Neural cell (in vitro differentiated cells): Measurements from ENCODE around the gene SURF1. TPM values are rescaled to one million over a fixed set of nuclear protein-coding genes. Genes with fewer than 3 reads are reported as not detected.

ENCODE experiments used
- H2AFZ ChIP-seq: fragments of 200-600, 300-800 bp; sonication (generic), shearing (Covaris generic); 2 replicates; pipeline ENCODE4 v1.6.0; 2014; ENCODE audit warnings: low read depth, mild to moderate bottlenecking, antibody characterized with exemption, low read length, moderate library complexity
- H3F3A ChIP-seq: fragments of 200-600 bp; shearing (Covaris generic); 2 replicates; pipeline ENCODE4 v1.6.1; 2016; ENCODE audit warnings: mild to moderate bottlenecking, moderate library complexity, mixed read lengths, antibody characterized with exemption, low read length; ENCODE audit not compliant: insufficient read depth, poor library complexity, severe bottlenecking
- H3K27ac ChIP-seq: fragments of 200-600, 300-800 bp; sonication (generic), shearing (Covaris generic); 2 replicates; pipeline ENCODE4 v1.5.1; 2014; ENCODE audit warnings: mild to moderate bottlenecking, low read length, moderate library complexity
- H3K27me3 ChIP-seq: fragments of 300-800, 200-600 bp; sonication (generic), shearing (Covaris generic); 2 replicates; pipeline ENCODE4 v1.6.0; 2014; ENCODE audit warnings: mild to moderate bottlenecking, low read depth, low read length, moderate library complexity; ENCODE audit not compliant: insufficient read depth
- H3K36me3 ChIP-seq: fragments of 300-800, 200-600 bp; sonication (generic), shearing (Covaris generic); 2 replicates; pipeline ENCODE4 v1.5.1; 2014; ENCODE audit warnings: mild to moderate bottlenecking, antibody characterized with exemption, low read length, moderate library complexity; ENCODE audit not compliant: insufficient read depth
- H3K4me2 ChIP-seq: fragments of 300-800, 200-600 bp; sonication (generic), shearing (Covaris generic); 2 replicates; pipeline ENCODE4 v1.6.0; 2014; ENCODE audit warnings: mild to moderate bottlenecking, low read length
- H3K4me3 ChIP-seq: fragments of 300-800, 200-600 bp; sonication (generic), shearing (Covaris generic); 2 replicates; pipeline ENCODE4 v1.5.1; 2014; ENCODE audit warnings: mild to moderate bottlenecking, low read length, moderate library complexity
- H3K79me2 ChIP-seq: fragments of 200-600 bp; shearing (Covaris generic); replicated peaks from 2 replicates; pipeline ENCODE4 v1.6.0; 2014; ENCODE audit warnings: mild to moderate bottlenecking, low read length, moderate library complexity; ENCODE audit not compliant: insufficient read depth
- H3K9ac ChIP-seq: fragments of 300-800, 200-600 bp; sonication (generic), shearing (Covaris generic); 2 replicates; pipeline ENCODE4 v1.6.1; 2016; ENCODE audit warnings: mild to moderate bottlenecking, low read length, mixed read lengths
- H3K9me2 ChIP-seq: fragments of 200-600 bp; shearing (Covaris generic); 2 replicates; pipeline ENCODE4 v1.6.1; 2016; ENCODE audit warnings: mild to moderate bottlenecking, low read length, mixed read lengths; ENCODE audit not compliant: insufficient read depth
- H3K9me3 ChIP-seq: fragments of 200-600, 300-800 bp; sonication (generic), shearing (Covaris generic); 2 replicates; pipeline ENCODE4 v1.6.1; 2016; ENCODE audit warnings: mild to moderate bottlenecking, mixed run types, low read length, moderate library complexity, mixed read lengths
- H4K20me1 ChIP-seq: fragments of 200-600 bp; shearing (Covaris generic); 2 replicates; pipeline ENCODE4 v1.6.1; 2016; ENCODE audit warnings: mild to moderate bottlenecking, mixed run types; ENCODE audit not compliant: insufficient read depth
- CTCF ChIP-seq: fragments of 450-650 bp; IDR thresholded peaks from 2 replicates; pipeline ENCODE4 v1.5.1; 2014; ENCODE audit warnings: antibody characterized with exemption, mild to moderate bottlenecking, moderate library complexity; ENCODE audit not compliant: poor library complexity, severe bottlenecking
- EP300 ChIP-seq: fragments of 450-650 bp; conservative IDR thresholded peaks from 2 replicates; pipeline ENCODE4 v1.6.1; 2014; ENCODE audit warnings: antibody characterized with exemption, mild to moderate bottlenecking, moderate library complexity; ENCODE audit not compliant: poor library complexity, severe bottlenecking
- EZH2 ChIP-seq: fragments of 200-600, 300-800 bp; shearing (Covaris generic), sonication (generic); IDR thresholded peaks from 2 replicates; pipeline ENCODE4 v1.6.1; 2014; ENCODE audit warnings: antibody characterized with exemption, low read length, borderline replicate concordance, mild to moderate bottlenecking; ENCODE audit not compliant: insufficient read depth, poor library complexity, severe bottlenecking
- MXI1 ChIP-seq: fragments of 450-650 bp; conservative IDR thresholded peaks from 2 replicates; pipeline ENCODE4 v1.6.1; 2014; ENCODE audit warnings: antibody characterized with exemption, mild to moderate bottlenecking; ENCODE audit not compliant: poor library complexity, severe bottlenecking
- POLR2AphosphoS5 ChIP-seq: IDR thresholded peaks from 2 replicates; pipeline ENCODE4 v1.6.1; 2012
- RAD21 ChIP-seq: fragments of 450-650 bp; conservative IDR thresholded peaks from 2 replicates; pipeline ENCODE4 v1.6.1; 2014; ENCODE audit warnings: antibody characterized with exemption, mild to moderate bottlenecking, moderate library complexity
- SMC3 ChIP-seq: fragments of 450-650 bp; conservative IDR thresholded peaks from 2 replicates; pipeline ENCODE4 v1.6.1; 2014; ENCODE audit warnings: antibody characterized with exemption, mild to moderate bottlenecking, moderate library complexity; ENCODE audit not compliant: poor library complexity
- TAF1 ChIP-seq: IDR thresholded peaks from 2 replicates; pipeline ENCODE4 v1.6.1; 2012; ENCODE audit warnings: low read depth
- polyA plus RNA-seq: library from polyadenylated mRNA; depleted of rRNA; stranded (reverse); fragments of >200 nt; gene quantifications from 2 replicates; pipeline ENCODE4 v1.2.3, GENCODE V29; 2014
- TF ChIP-seq, protein P1 (sequence below): IDR thresholded peaks from 2 replicates; pipeline ENCODE4 v1.6.1; 2012; ENCODE audit warnings: borderline replicate concordance

SURF1 gene
- polyA plus RNA-seq, 1 donor from 2014 or later = 32.3 TPM

- no peaks in the 10 kb centered on the region for H3F3A ChIP-seq
- no peak overlapping the region for H3K4me3 ChIP-seq
- peaks cover 30% of the 10 kb centered on the region for H3K79me2 ChIP-seq
- TF ChIP-seq POLR2AphosphoS5 (no peak), TAF1 (no peak), SMC3 (no peak), CTCF (no peak), MXI1 (no peak), EZH2 (no peak), RAD21 (no peak), EP300 (no peak)
- TF ChIP-seq, protein P1, sequence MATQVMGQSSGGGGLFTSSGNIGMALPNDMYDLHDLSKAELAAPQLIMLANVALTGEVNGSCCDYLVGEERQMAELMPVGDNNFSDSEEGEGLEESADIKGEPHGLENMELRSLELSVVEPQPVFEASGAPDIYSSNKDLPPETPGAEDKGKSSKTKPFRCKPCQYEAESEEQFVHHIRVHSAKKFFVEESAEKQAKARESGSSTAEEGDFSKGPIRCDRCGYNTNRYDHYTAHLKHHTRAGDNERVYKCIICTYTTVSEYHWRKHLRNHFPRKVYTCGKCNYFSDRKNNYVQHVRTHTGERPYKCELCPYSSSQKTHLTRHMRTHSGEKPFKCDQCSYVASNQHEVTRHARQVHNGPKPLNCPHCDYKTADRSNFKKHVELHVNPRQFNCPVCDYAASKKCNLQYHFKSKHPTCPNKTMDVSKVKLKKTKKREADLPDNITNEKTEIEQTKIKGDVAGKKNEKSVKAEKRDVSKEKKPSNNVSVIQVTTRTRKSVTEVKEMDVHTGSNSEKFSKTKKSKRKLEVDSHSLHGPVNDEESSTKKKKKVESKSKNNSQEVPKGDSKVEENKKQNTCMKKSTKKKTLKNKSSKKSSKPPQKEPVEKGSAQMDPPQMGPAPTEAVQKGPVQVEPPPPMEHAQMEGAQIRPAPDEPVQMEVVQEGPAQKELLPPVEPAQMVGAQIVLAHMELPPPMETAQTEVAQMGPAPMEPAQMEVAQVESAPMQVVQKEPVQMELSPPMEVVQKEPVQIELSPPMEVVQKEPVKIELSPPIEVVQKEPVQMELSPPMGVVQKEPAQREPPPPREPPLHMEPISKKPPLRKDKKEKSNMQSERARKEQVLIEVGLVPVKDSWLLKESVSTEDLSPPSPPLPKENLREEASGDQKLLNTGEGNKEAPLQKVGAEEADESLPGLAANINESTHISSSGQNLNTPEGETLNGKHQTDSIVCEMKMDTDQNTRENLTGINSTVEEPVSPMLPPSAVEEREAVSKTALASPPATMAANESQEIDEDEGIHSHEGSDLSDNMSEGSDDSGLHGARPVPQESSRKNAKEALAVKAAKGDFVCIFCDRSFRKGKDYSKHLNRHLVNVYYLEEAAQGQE = no peak
- no peak overlapping the region for H2AFZ ChIP-seq
- no peaks in the 10 kb centered on the region for H3K27me3 ChIP-seq
- H3K9me3 ChIP-seq = no peaks in the 10 kb centered on the region
- H3K9me2 ChIP-seq = no peaks in the 10 kb centered on the region
- peaks cover 6% of the 10 kb centered on the region for H3K36me3 ChIP-seq
- H3K9ac ChIP-seq = no peak overlapping the region
- no peak overlapping the region for H3K27ac ChIP-seq
- no peak overlapping the region for H3K4me2 ChIP-seq
- no peaks in the 10 kb centered on the region for H4K20me1 ChIP-seq
These were observed 3.5 kb downstream of the SURF1 start for GRCh38 chr9:133352635-133353340.

DNA sequence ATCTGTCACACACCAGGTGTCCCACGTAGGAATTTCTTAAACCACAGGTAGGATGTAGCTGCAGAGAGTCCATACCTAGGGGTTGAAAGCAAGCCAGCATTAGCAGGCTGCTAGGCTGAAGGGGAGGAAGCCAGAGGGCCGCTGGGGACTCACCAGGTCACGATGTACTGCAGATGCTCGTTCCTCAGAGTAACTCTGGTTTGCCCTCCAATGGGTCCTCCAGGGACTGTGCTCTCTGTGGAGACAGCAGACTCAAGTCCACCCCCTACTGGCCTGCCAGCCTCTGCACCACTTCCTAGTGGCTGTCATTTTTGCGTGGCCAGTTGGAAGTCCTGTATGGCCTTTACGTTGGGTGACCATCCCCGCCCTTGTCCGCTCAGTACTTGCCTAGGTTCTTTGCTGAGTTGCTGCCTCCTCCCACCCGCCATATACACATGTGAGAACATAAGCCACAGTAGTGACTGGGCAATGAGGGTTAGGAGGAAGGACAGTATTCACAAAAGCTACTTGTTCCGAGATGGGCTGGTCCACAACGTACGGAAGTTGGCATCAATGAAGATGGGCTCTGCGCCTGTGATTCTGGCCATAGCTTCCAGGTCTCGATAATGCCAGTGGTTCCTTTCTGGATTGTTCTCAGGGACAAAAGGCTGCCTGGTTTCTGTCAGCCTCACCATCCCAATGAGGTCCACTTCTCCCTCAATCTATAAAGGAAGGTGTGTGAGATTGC is 4.2 kb downstream of the SURF1 start:
- H3K4me2 ChIP-seq = no peak overlapping the region
- H3K4me3 ChIP-seq = no peak overlapping the region
- peaks cover 6% of the 10 kb centered on the region for H3K36me3 ChIP-seq
- H3K79me2 ChIP-seq = peaks cover 24% of the 10 kb centered on the region
- H3K27ac ChIP-seq = no peak overlapping the region
- no peaks in the 10 kb centered on the region for H4K20me1 ChIP-seq
- no peaks in the 10 kb centered on the region for H3K9me3 ChIP-seq
- no peaks in the 10 kb centered on the region for H3F3A ChIP-seq
- H2AFZ ChIP-seq = no peak overlapping the region
- no peak overlapping the region for H3K9ac ChIP-seq
- no peaks in the 10 kb centered on the region for H3K9me2 ChIP-seq
- no peaks in the 10 kb centered on the region for H3K27me3 ChIP-seq
- TF ChIP-seq MXI1 = no peak
- no peak for TF ChIP-seq EZH2
- TF ChIP-seq CTCF = no peak
- TF ChIP-seq SMC3 = no peak
- no peak for TF ChIP-seq EP300
- no peak for TF ChIP-seq RAD21
- no peak for TF ChIP-seq POLR2AphosphoS5
- no peak for TF ChIP-seq TAF1
- TF ChIP-seq, protein P1 = no peak
